HFF-Myc (cell line): Measurements from ENCODE around the gene PLEKHM3.

Experiments used
- DNase-seq: peaks from one replicate; pipeline ENCODE4 v3.0.0-alpha.2; 2011; ENCODE audit warnings: low read depth; ENCODE audit errors: extremely low read depth
- H3K4me3 ChIP-seq: replicated peaks from 2 replicates; pipeline ENCODE4 v1.5.1; 2011; ENCODE audit warnings: low read depth, mild to moderate bottlenecking, control low read depth, low read length
- TF ChIP-seq, protein P1 (sequence below): IDR thresholded peaks from 2 replicates; pipeline ENCODE4 v1.5.1; 2012; ENCODE audit warnings: mild to moderate bottlenecking, low read depth, low read length, control low read depth; ENCODE audit errors: missing control alignments

The PLEKHM3 gene

DNA sequence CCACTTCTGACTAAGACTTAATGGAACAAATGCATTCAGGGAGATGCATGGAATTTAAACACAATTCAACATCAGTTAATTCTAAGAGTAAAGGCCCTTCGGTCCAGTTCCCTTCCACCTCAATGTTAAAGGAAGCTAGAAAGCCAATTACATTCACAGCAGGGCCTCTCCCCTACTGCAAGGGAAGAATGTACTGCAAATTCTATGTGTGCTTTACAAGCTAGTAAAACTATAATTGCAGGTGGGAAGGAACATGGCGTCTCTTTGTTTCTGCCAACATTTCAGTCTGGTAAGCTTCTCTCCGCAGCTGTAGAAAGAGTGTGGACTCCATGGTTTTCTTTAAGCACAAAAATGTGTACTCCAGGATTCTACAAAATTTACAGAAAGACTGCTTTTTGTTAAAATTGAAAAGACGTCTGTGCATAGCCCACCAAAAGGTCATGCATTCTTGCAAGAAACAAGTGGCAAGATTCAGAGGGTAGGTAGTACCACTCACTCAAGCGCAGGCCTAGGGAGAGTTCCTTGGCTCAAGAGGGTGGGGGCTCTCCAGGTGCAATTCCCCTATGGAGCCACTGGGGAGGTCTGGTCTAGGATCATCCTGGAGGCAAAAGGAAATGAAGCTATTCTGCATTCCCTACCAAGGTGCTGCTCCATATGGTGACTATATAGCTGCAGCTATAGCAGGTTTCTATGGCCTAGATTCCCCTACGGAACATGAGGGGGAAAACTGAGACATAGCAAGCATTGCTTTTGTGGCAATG, 128.6 kb downstream of the PLEKHM3 start:
- DNase-seq: no peak
- TF ChIP-seq, protein P1, sequence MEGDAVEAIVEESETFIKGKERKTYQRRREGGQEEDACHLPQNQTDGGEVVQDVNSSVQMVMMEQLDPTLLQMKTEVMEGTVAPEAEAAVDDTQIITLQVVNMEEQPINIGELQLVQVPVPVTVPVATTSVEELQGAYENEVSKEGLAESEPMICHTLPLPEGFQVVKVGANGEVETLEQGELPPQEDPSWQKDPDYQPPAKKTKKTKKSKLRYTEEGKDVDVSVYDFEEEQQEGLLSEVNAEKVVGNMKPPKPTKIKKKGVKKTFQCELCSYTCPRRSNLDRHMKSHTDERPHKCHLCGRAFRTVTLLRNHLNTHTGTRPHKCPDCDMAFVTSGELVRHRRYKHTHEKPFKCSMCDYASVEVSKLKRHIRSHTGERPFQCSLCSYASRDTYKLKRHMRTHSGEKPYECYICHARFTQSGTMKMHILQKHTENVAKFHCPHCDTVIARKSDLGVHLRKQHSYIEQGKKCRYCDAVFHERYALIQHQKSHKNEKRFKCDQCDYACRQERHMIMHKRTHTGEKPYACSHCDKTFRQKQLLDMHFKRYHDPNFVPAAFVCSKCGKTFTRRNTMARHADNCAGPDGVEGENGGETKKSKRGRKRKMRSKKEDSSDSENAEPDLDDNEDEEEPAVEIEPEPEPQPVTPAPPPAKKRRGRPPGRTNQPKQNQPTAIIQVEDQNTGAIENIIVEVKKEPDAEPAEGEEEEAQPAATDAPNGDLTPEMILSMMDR: peak; percentile 24
- no peak overlapping the region for H3K4me3 ChIP-seq

DNA sequence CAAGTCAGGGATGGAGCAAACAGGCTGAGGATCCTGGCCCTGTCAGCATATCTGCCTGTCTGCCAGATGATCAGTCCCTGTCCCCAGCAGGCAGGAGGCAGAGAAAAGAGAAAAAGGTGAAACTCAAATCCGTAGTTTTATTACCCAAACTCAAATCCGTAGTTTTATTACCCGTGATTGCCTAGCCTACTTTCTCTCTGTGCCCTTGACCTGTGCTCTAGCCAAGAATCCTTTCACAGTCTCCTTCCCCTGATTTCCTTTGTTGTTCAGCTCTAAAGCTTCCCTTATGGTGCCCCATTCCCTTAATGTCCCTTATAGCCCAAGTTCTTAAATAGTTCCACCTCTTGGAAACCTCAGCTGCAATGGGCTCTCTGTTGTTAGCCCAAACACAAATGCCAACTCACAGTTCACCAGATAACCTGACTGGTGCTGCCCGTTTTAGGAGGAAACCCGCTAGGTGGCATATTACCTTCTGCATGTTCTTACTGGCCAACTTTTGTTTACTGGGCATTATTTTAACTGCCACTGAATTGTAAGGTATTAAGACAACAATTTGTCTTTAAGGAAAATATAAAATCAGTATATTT, 130.0 kb downstream of the PLEKHM3 start:
- DNase-seq: no peak
- TF ChIP-seq, protein P1: no peak
- no peak overlapping the region for H3K4me3 ChIP-seq

DNA sequence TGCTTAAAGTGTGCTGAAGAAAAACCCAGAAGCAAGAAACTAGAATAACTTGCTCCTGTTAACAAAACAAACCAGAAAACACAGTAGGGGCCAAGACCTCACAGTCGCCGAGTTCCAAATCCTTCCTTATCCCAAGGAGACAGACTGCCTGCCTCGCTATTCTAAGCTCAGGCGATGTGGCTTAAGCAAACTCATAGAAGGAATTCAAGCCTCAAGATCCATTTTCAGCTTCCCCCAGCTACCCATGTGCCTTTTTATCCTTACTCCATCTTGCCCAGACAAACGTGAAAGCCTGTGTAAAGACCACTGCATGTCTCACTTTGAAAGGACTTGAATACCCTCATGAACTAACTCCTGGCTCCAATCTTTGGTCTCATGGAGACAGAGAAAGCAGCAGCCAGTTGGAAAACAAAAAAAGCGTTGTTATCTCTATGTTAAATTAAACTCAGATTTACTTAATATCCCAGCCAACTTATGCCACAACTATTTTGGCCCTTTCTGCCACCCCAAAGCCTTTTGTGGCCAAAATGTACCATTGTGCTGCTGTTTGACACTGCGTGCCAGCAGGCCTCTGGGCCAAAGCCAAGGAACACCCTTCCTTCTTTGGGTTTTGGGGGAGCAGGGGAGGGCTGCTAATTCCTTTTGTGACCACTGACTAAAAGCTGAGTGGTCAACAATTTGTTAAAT, 132.5 kb downstream of the PLEKHM3 start:
- DNase-seq: no peak
- TF ChIP-seq, protein P1: no peak
- no peak overlapping the region for H3K4me3 ChIP-seq

DNA sequence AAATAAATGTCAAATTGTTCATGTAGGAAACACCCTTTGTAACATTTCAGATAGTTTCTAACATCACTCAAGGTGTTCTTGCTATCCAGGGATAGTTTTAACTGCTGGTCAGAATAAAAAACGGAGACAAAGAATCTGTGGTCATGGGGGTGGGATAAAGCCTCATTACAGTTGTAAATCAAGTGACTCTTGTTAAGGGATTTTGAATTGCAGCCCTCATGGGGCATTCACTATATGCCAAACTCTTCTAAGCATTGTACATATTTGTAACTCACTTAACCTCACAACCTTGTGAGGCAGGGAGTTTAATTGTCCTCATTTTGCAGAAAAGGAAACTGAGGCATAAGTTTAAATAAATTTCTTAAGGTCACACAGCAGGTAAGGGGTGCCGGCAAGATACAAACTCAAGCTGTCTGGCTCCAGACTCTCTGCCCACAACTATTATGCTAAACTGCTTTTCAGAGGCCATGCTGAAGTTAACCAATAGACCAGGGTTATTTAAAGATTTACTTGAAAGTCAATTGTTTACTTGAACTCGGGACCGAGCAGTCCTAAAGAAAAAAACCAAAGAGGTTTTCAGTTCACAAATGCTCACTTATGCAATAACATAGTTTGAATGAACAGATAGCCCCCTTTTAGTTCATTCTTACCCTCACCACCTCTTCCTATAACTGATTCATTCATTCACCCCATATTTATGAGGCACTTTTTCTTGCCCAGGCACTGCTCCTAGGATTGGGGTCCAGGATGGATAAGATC, 134.1 kb downstream of the PLEKHM3 start:
- DNase-seq: no peak

DNA sequence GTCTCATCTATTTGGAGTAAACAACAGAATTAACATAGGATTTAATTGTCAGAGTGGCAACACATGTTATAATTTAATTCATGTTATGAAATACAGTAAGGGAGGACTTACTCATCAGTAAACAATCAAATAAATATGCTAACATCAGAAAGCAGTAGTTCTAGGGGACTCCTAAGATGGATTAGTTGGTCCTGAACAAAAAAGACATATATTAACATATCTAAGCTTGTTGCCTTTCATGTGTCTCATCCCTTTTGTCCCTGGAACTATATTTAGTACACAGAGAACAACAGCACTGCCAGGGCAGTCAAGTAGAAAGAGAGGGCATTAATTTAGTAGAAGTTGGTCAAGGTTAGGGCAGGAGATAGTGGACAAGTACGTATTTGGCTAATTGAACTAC, 137.8 kb downstream of the PLEKHM3 start:
- TF ChIP-seq, protein P1: no peak
- DNase-seq: no peak
- H3K4me3 ChIP-seq: no peak overlapping the region

More for the DNA sequence above, 134.1 kb downstream of the PLEKHM3 start:
- TF ChIP-seq, protein P1: no peak
- no peak overlapping the region for H3K4me3 ChIP-seq

DNA sequence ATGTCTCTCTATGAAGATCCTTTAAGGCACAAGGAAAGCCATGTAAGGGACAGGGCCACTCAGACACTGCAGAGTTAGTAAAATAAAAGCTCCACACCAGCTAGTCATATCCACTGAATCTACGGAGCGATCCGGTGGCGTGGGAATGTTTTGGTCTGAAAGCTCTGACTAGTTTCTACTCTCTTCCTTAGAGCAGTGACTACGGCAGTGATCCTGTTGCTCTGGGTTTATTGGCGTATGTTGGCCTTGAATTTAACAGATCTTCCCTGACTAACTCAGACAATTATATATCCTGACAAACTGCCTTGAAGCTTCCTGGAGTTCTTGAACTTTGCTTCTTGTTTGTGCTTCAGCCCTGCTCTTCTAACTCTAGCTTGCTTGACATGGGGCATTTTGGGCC, 140.3 kb downstream of the PLEKHM3 start:
- H3K4me3 ChIP-seq: no peak overlapping the region
- no peak for DNase-seq
- TF ChIP-seq, protein P1: no peak
